Body of pancreas (tissue), 4 donors: ENCODE measurements around the gene HAPLN3. TPM values are rescaled to one million over a fixed set of nuclear protein-coding genes. Genes with fewer than 3 reads are reported as not detected.

Experiments used
- ATAC-seq: fragments of 150-250 bp; one replicate; pipeline ENCODE4 v1.9.1; 2016
- DNase-seq, 4 donors: peaks; one replicate each; pipeline ENCODE4 v3.0.0-alpha.2; 2019
- H3K27ac ChIP-seq, 4 donors: fragments of 200-600 bp; sonication (generic); 1 replicate in 3 of 4; 2 replicates in 1 of 4; pipeline versions ENCODE4 v1.5.1 to v1.6.1; 2016 to 2019; ENCODE audit warnings: mild to moderate bottlenecking in 1 of 4, mixed read lengths in 1 of 4, moderate library complexity in 1 of 4
- H3K27me3 ChIP-seq, 2 donors: fragments of 200-600 bp; sonication (generic); one replicate each; pipeline ENCODE4 v1.6.0; 2016; ENCODE audit warnings: mild to moderate bottlenecking in 1 of 2
- H3K36me3 ChIP-seq, 2 donors: fragments of 200-600 bp; sonication (generic); replicated peaks in 1 of 2; 2 replicates each; pipeline ENCODE4 v1.5.1; 2016; ENCODE audit warnings: low read depth in 2 of 2; ENCODE audit not compliant: insufficient read depth in 1 of 2
- H3K4me1 ChIP-seq: fragments of 200-600 bp; sonication (generic); one replicate; pipeline ENCODE4 v1.6.0; 2016
- H3K4me3 ChIP-seq, 2 donors: fragments of 200-600 bp; sonication (generic); 1 replicate in 1 of 2; 2 replicates in 1 of 2; pipeline ENCODE4 v1.5.1; 2016 to 2019
- H3K9me3 ChIP-seq, 3 donors: fragments of 200-600 bp; sonication (generic); 1 replicate in 2 of 3; 2 replicates in 1 of 3; pipeline ENCODE4 v1.5.1; 2016
- CTCF ChIP-seq, 7 experiments: fragments of 450-650 bp in 4 of 7; fragments of 200-600 bp in 3 of 7; sonication (generic) in 3 of 7; IDR thresholded peaks; one replicate each; pipeline ENCODE4 v1.5.1; 2016 to 2019; ENCODE audit warnings: antibody characterized with exemption in 7 of 7
- POLR2A ChIP-seq, 3 donors: fragments of 450-650 bp; IDR thresholded peaks; one replicate each; pipeline ENCODE4 v1.6.1; 2016; ENCODE audit warnings: antibody characterized with exemption in 3 of 3, mild to moderate bottlenecking in 2 of 3
- WGBS, 2 donors: methylation state at CpG; one replicate each; pipeline ENCODE4 v1.1.5; 2017; 5-methylcytosine and 5-hydroxymethylcytosine counted together
- intact Hi-C: fragments of 100-400 bp; cut with DNase I; formaldehyde crosslinking; loops from one replicate; pipeline ENCODE4 v1.15.1; 2023
- total RNA-seq, 2 donors: library from RNA; depleted of rRNA; stranded (reverse); fragments of >200 nt; gene quantifications; one replicate each; pipeline ENCODE4 v1.1.0, GENCODE V29; 2016

The HAPLN3 gene
- total RNA-seq, 2 donors from 2014 or later = 1.0 to 8.9 TPM

GRCh38 chr15:88902846-88903245 is 7.5 kb upstream of the HAPLN3 start:
- no peak for DNase-seq
- WGBS, 2 donors = 78 to 100% methylated on average over 1 to 2 of the region's 2 CpGs

GRCh38 chr15:88902221-88902835 is 7.0 kb upstream of the HAPLN3 start:
- H3K27me3 ChIP-seq = no peaks in the 10 kb centered on the region
- 68 to 82% methylated on average over 6 of the region's 6 CpGs for WGBS, 2 donors
- ATAC-seq = no peak
- TF ChIP-seq CTCF (IDR thresholded peaks at IDR 0.05) = no peak
- TF ChIP-seq POLR2A (IDR thresholded peaks at IDR 0.05) = no peak
- H3K4me1 ChIP-seq = peaks cover 10% of the 10 kb centered on the region
- H3K9me3 ChIP-seq = no peaks in the 10 kb centered on the region
- no peak for DNase-seq
- H3K4me3 ChIP-seq = no peak overlapping the region
- intact Hi-C loops = loop anchor here (10.0 kb wide), 2 partner anchors 112 to 272 kb away; no protein-coding TSS in a partner anchor
- H3K27ac ChIP-seq = no peak overlapping the region
- H3K36me3 ChIP-seq = no peaks in the 10 kb centered on the region

More at GRCh38 chr15:88902846-88903245, 7.5 kb upstream of the HAPLN3 start:
- no peaks in the 10 kb centered on the region for H3K27me3 ChIP-seq
- no peaks in the 10 kb centered on the region for H3K9me3 ChIP-seq
- no peak for TF ChIP-seq CTCF (IDR thresholded peaks at IDR 0.05)
- TF ChIP-seq POLR2A (IDR thresholded peaks at IDR 0.05) = no peak
- H3K36me3 ChIP-seq = no peaks in the 10 kb centered on the region
- peaks cover 7% of the 10 kb centered on the region for H3K4me1 ChIP-seq
- H3K27ac ChIP-seq = no peak overlapping the region
- H3K4me3 ChIP-seq = no peak overlapping the region
- intact Hi-C loops = loop anchor here (10.0 kb wide), 2 partner anchors 112 to 272 kb away; no protein-coding TSS in a partner anchor
- no peak for ATAC-seq

- WGBS, 2 donors = 69 to 80% methylated on average over 10 to 15 of the region's 15 CpGs
- no peak for ATAC-seq
Measured at GRCh38 chr15:88901508-88902220, 6.3 kb upstream of the HAPLN3 start.

GRCh38 chr15:88900982-88901418 is 5.7 kb upstream of the HAPLN3 start:
- no peak for DNase-seq
- Histone ChIP-seq H3K27me3 (no peaks in the 10 kb centered on the region), H3K4me1 (peaks cover 18% of the 10 kb centered on the region), H3K27ac (no peak overlapping the region), H3K36me3 (no peaks in the 10 kb centered on the region), H3K4me3 (no peak overlapping the region), H3K9me3 (no peaks in the 10 kb centered on the region)
- intact Hi-C loops = loop anchor here (10.0 kb wide), 2 partner anchors 114 to 274 kb away; no protein-coding TSS in a partner anchor
- TF ChIP-seq CTCF (IDR thresholded peaks at IDR 0.05) = no peak
- TF ChIP-seq POLR2A (IDR thresholded peaks at IDR 0.05) = no peak
- WGBS, 2 donors = 61 to 83% methylated on average over 5 of the region's 5 CpGs
- no peak for ATAC-seq

More at GRCh38 chr15:88901508-88902220, 6.3 kb upstream of the HAPLN3 start:
- Histone ChIP-seq H3K9me3 (no peaks in the 10 kb centered on the region), H3K4me1 (peaks cover 17% of the 10 kb centered on the region), H3K27ac (no peak overlapping the region), H3K4me3 (no peak overlapping the region), H3K27me3 (no peaks in the 10 kb centered on the region), H3K36me3 (no peaks in the 10 kb centered on the region)
- no peak for DNase-seq
- TF ChIP-seq CTCF (IDR thresholded peaks at IDR 0.05) (no peak), POLR2A (IDR thresholded peaks at IDR 0.05) (no peak)
- intact Hi-C loops = loop anchor here (10.0 kb wide), 2 partner anchors 113 to 273 kb away; no protein-coding TSS in a partner anchor
